ENCODE data around the gene TMEM63A.

The TMEM63A gene

GRCh38 chr1:225907341-225907740, 25.2 kb upstream of the TMEM63A start:
- no peak for TF ChIP-seq CTCF (IDR thresholded peaks at IDR 0.05; ENCODE audit: low read depth, low read length)
- no peak for DNase-seq (ENCODE audit: extremely low read depth, low read depth)

- TF ChIP-seq CTCF (IDR thresholded peaks at IDR 0.05; ENCODE audit: low read depth, low read length) = no peak
- DNase-seq (ENCODE audit: extremely low read depth, low read depth) = no peak
Observed at GRCh38 chr1:225906467-225906866, 24.3 kb upstream of the TMEM63A start.

- DNase-seq (ENCODE audit: extremely low read depth, low read depth) = no peak
- TF ChIP-seq CTCF (IDR thresholded peaks at IDR 0.05; ENCODE audit: low read depth, low read length) = no peak
Observed at GRCh38 chr1:225903623-225904022, 21.4 kb upstream of the TMEM63A start.

GRCh38 chr1:225899044-225899925, 17.1 kb upstream of the TMEM63A start:
- no peak for DNase-seq (ENCODE audit: extremely low read depth, low read depth)

GRCh38 chr1:225897595-225898514, 15.7 kb upstream of the TMEM63A start:
- TF ChIP-seq CTCF (IDR thresholded peaks at IDR 0.05; ENCODE audit: low read depth, low read length) = no peak
- no peak for DNase-seq (ENCODE audit: extremely low read depth, low read depth)

More at GRCh38 chr1:225899044-225899925, 17.1 kb upstream of the TMEM63A start:
- no peak for TF ChIP-seq CTCF (IDR thresholded peaks at IDR 0.05; ENCODE audit: low read depth, low read length)

- TF ChIP-seq CTCF (IDR thresholded peaks at IDR 0.05; ENCODE audit: low read depth, low read length) = no peak
- DNase-seq (ENCODE audit: extremely low read depth, low read depth) = no peak
Observed at GRCh38 chr1:225896937-225897549, 14.9 kb upstream of the TMEM63A start.
